H9 (cell line): Measurements from ENCODE around the gene PIPOX. TPM values are rescaled to one million over a fixed set of nuclear protein-coding genes. Genes with fewer than 3 reads are reported as not detected.

Experiments
- DNase-seq: peaks from one replicate; pipeline ENCODE4 v3.0.0-alpha.2; 2017
- H2AFZ ChIP-seq: one replicate; pipeline ENCODE4 v1.6.1; 2013; ENCODE audit warnings: mild to moderate bottlenecking, low read length, control low read depth, moderate library complexity
- H2AK5ac ChIP-seq: 2 replicates; pipeline ENCODE4 v1.6.1; 2013; ENCODE audit warnings: low read length, control low read depth, mixed read lengths; ENCODE audit not compliant: insufficient read length
- H2BK120ac ChIP-seq: one replicate; pipeline ENCODE4 v1.6.1; 2013; ENCODE audit warnings: low read depth, mild to moderate bottlenecking, low read length, control low read depth, inconsistent platforms; ENCODE audit not compliant: poor library complexity, severe bottlenecking
- H2BK12ac ChIP-seq: 2 replicates; pipeline ENCODE4 v1.6.1; 2013; ENCODE audit warnings: low read length, control low read depth, mixed read lengths, low read depth; ENCODE audit not compliant: insufficient read length
- H2BK15ac ChIP-seq: 2 replicates; pipeline ENCODE4 v1.6.1; 2013; ENCODE audit warnings: low read depth, low read length, control low read depth
- H2BK20ac ChIP-seq: one replicate; pipeline ENCODE4 v1.6.1; 2013; ENCODE audit warnings: low read depth, mild to moderate bottlenecking, low read length, control low read depth, inconsistent platforms; ENCODE audit not compliant: poor library complexity, severe bottlenecking
- H2BK5ac ChIP-seq: 2 replicates; pipeline ENCODE4 v1.6.1; 2013; ENCODE audit warnings: low read length, control low read depth, mixed read lengths; ENCODE audit not compliant: insufficient read length
- H3K14ac ChIP-seq: 2 replicates; pipeline ENCODE4 v1.6.1; 2013; ENCODE audit warnings: low read length, control low read depth; ENCODE audit not compliant: insufficient read depth
- H3K18ac ChIP-seq: 2 replicates; pipeline ENCODE4 v1.6.1; 2013; ENCODE audit warnings: low read depth, mild to moderate bottlenecking, mixed read lengths, low read length, control low read depth; ENCODE audit not compliant: insufficient read length
- H3K23ac ChIP-seq: 2 replicates; pipeline ENCODE4 v1.6.1; 2013; ENCODE audit warnings: low read length, control low read depth, mixed read lengths, low read depth; ENCODE audit not compliant: insufficient read length
- H3K23me2 ChIP-seq: 2 replicates; pipeline ENCODE4 v1.6.1; 2013; ENCODE audit warnings: low read depth, mild to moderate bottlenecking, mixed read lengths, low read length, control low read depth; ENCODE audit not compliant: insufficient read length, poor library complexity, severe bottlenecking
- H3K27ac ChIP-seq: 2 replicates; pipeline ENCODE4 v1.5.1; 2013; ENCODE audit warnings: low read length, control low read depth, mixed read lengths, low read depth; ENCODE audit not compliant: insufficient read length
- H3K27me3 ChIP-seq: 2 replicates; pipeline ENCODE4 v1.6.1; 2013; ENCODE audit warnings: low read length, control low read depth, inconsistent platforms; ENCODE audit not compliant: insufficient read depth
- H3K4ac ChIP-seq: 2 replicates; pipeline ENCODE4 v1.6.1; 2013; ENCODE audit warnings: low read depth, mild to moderate bottlenecking, control low read depth, inconsistent platforms, low read length, moderate library complexity
- H3K4me1 ChIP-seq: 2 replicates; pipeline ENCODE4 v1.6.1; 2013; ENCODE audit warnings: low read length, control low read depth, inconsistent platforms; ENCODE audit not compliant: insufficient read depth
- H3K4me2 ChIP-seq: 2 replicates; pipeline ENCODE4 v1.6.1; 2013; ENCODE audit warnings: low read length, control low read depth, mixed read lengths; ENCODE audit not compliant: insufficient read length, insufficient read depth
- H3K56ac ChIP-seq: 2 replicates; pipeline ENCODE4 v1.6.1; 2013; ENCODE audit warnings: low read depth, mild to moderate bottlenecking, mixed read lengths, low read length, control low read depth; ENCODE audit not compliant: insufficient read length
- H3K79me1 ChIP-seq: 2 replicates; pipeline ENCODE4 v1.6.1; 2013; ENCODE audit warnings: low read depth, mild to moderate bottlenecking, moderate library complexity, low read length, control low read depth, inconsistent platforms; ENCODE audit not compliant: insufficient read depth, poor library complexity, severe bottlenecking
- H3K79me2 ChIP-seq: 2 replicates; pipeline ENCODE4 v1.6.1; 2013; ENCODE audit warnings: low read length, control low read depth, inconsistent platforms; ENCODE audit not compliant: insufficient read depth
- H3K9ac ChIP-seq: 2 replicates; pipeline ENCODE4 v1.6.1; 2013; ENCODE audit warnings: low read length, control low read depth, mixed read lengths; ENCODE audit not compliant: insufficient read length; ENCODE audit errors: extremely low read depth
- H3K9me3 ChIP-seq: one replicate; pipeline ENCODE4 v1.6.1; 2013; ENCODE audit warnings: low read depth, low read length, inconsistent platforms; ENCODE audit not compliant: control insufficient read depth
- H3T11ph ChIP-seq: one replicate; pipeline ENCODE4 v1.6.1; 2013; ENCODE audit warnings: mild to moderate bottlenecking, low read length, control low read depth, inconsistent platforms
- H4K20me1 ChIP-seq: one replicate; pipeline ENCODE4 v1.6.1; 2013; ENCODE audit not compliant: control insufficient read depth, insufficient read length, insufficient read depth
- H4K5ac ChIP-seq: 2 replicates; pipeline ENCODE4 v1.6.1; 2013; ENCODE audit warnings: low read depth, mild to moderate bottlenecking, mixed read lengths, low read length, control low read depth; ENCODE audit not compliant: insufficient read length
- H4K8ac ChIP-seq: replicated peaks from 2 replicates; pipeline ENCODE4 v1.6.1; 2013; ENCODE audit warnings: low read length, control low read depth, mixed read lengths, low read depth; ENCODE audit not compliant: insufficient read length
- H4K91ac ChIP-seq: 2 replicates; pipeline ENCODE4 v1.6.1; 2013; ENCODE audit warnings: low read depth, mild to moderate bottlenecking, moderate library complexity, mixed read lengths, low read length, control low read depth; ENCODE audit not compliant: insufficient read length
- H3K27ac Mint-ChIP-seq, 3 experiments: 2 replicates in 2 of 3; 3 replicates in 1 of 3; pipeline ENCODE4 v1.8.0; 2020 to 2021; ENCODE audit warnings: mixed read lengths in 3 of 3, mild to moderate bottlenecking in 1 of 3, moderate library complexity in 1 of 3
- H3K27me3 Mint-ChIP-seq: 2 replicates; pipeline ENCODE4 v1.8.0; 2021; ENCODE audit warnings: low read depth, mild to moderate bottlenecking, moderate library complexity, mixed read lengths
- H3K36me3 Mint-ChIP-seq, 3 experiments: 2 replicates in 2 of 3; 3 replicates in 1 of 3; pipeline ENCODE4 v1.8.0; 2020 to 2021; ENCODE audit warnings: low read depth in 3 of 3, mixed read lengths in 3 of 3; ENCODE audit not compliant: insufficient read depth in 1 of 3
- H3K4me1 Mint-ChIP-seq, 2 experiments: 2 replicates each; pipeline ENCODE4 v1.8.0; 2020; ENCODE audit warnings: mixed read lengths in 2 of 2
- H3K4me3 Mint-ChIP-seq, 2 experiments: 2 replicates in 1 of 2; 3 replicates in 1 of 2; pipeline ENCODE4 v1.8.0; 2020 to 2021; ENCODE audit warnings: mild to moderate bottlenecking in 2 of 2, mixed read lengths in 2 of 2, moderate library complexity in 1 of 2
- H3K9me3 Mint-ChIP-seq, 2 experiments: 2 replicates in 1 of 2; 3 replicates in 1 of 2; pipeline ENCODE4 v1.8.0; 2020; ENCODE audit warnings: mild to moderate bottlenecking in 2 of 2, mixed read lengths in 2 of 2, moderate library complexity in 1 of 2
- CTCF ChIP-seq: fragments of 200-600 bp; sonication (generic); conservative IDR thresholded peaks from 3 replicates; pipeline ENCODE4 v1.8.0; 2021; ENCODE audit warnings: antibody characterized with exemption, mild to moderate bottlenecking
- WGBS: extraction: QIAGEN DNeasy Blood & Tissue Kit; methylation state at CpG from one replicate; pipeline ENCODE4 v1.1.7; 2013; ENCODE audit warnings: missing lambda C conversion rate, low lambda C conversion rate, mixed read lengths; ENCODE audit not compliant: insufficient read length; ENCODE audit errors: extremely low coverage; 5-methylcytosine and 5-hydroxymethylcytosine counted together
- total RNA-seq: library from RNA; stranded (reverse); gene quantifications from 2 replicates; pipeline ENCODE4 v1.2.1, GENCODE V29; 2021

PIPOX gene
- total RNA-seq, 1 experiment from 2014 or later, result 30.1 TPM

DNA sequence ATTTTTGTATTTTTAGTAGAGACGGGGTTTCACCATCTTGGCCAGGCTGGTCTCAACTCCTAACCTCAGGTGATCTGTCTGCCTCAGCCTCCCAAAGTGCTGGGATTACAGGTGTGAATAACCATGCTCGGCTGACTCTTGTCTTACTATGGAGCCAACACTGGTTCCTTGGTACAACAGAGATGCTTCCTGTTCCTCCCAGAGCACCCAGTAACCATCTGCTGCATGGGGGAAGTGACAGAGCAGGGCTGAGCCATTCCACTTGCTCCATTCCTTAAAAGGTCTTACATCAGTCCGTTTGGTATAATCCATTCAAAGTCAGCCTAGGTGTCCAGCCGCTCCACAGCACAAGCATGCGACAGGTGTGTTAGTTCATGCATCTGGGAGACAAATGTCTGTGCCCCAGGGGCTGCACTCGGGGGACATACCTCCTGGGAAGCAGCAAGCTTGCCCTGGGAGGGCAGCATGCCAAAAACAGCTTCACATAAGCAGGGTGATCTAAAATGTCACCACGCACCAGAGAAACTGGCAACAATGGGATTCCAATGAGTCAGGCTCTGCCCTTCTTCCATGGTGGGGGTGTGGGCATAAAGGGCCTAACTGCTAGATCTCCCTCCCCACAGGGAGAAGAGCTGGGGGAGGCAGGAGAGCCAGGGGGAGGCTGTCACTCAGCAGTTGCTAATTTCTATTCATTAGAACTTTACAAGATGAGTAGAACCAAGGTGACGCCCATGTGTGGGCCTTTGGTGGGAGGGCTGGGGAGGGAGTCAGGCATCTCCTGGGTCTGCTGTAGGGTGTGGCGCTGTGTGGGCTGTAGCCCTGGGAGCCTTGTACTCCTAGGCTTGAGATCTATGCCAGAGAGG, 35.5 kb downstream of the PIPOX start:
- Histone ChIP-seq H3K23ac (no peak overlapping the region), H2BK20ac (no peak overlapping the region), H3T11ph (no peak overlapping the region), H3K23me2 (no peaks in the 10 kb centered on the region), H3K18ac (no peak overlapping the region), H3K27me3 (no peaks in the 10 kb centered on the region), H3K4me1 (peaks cover 7% of the 10 kb centered on the region; the same call in 1 of the 2 replicates), H3K9ac (no peak overlapping the region), H4K8ac (no peak overlapping the region), H4K91ac (no peak overlapping the region), H3K79me1 (no peaks in the 10 kb centered on the region), H2BK5ac (no peak overlapping the region), H2BK15ac (no peak overlapping the region), H3K14ac (no peak overlapping the region), H3K79me2 (no peaks in the 10 kb centered on the region), H3K4me2 (no peak overlapping the region), H4K20me1 (no peaks in the 10 kb centered on the region), H3K9me3 (no peaks in the 10 kb centered on the region), H2AK5ac (no peak overlapping the region), H3K4ac (no peak overlapping the region), H2AFZ (no peak overlapping the region), H2BK12ac (no peak overlapping the region), H4K5ac (no peak overlapping the region), H2BK120ac (no peak overlapping the region), H3K56ac (no peak overlapping the region), H3K27ac (no peak overlapping the region)
- Mint-ChIP-seq H3K4me1 (peaks cover 42 to 61% of the 10 kb centered on the region in 2 experiments), H3K9me3 (no peaks in the 10 kb centered on the region), H3K36me3 (peaks cover 11 to 24% (median 20%) of the 10 kb centered on the region in 3 experiments; a peak in 6 of 7 replicates), H3K27ac (peak overlapping the region in 2 of 3 experiments; percentile 16 to 34; a peak in 1 of 7 replicates), H3K4me3 (no peak overlapping the region), H3K27me3 (no peaks in the 10 kb centered on the region)
- WGBS, result no CpG with 5 or more reads among the region's 9 CpGs
- TF ChIP-seq CTCF, result no peak
- DNase-seq, result no peak
